GM12874 (cell line): ENCODE data around the gene RABIF.

Experiments used
- CTCF ChIP-seq: IDR thresholded peaks from 2 replicates; pipeline ENCODE4 v1.5.1; 2011; ENCODE audit warnings: low read depth, mild to moderate bottlenecking, control low read depth, low read length, moderate library complexity; ENCODE audit not compliant: insufficient read depth

RABIF gene

GRCh38 chr1:202888221-202888530 lies 773 bp downstream of the RABIF start:
- no peak for TF ChIP-seq CTCF

GRCh38 chr1:202880961-202881460 lies 7.9 kb downstream of the RABIF start:
- TF ChIP-seq CTCF = no peak

GRCh38 chr1:202880062-202880461 lies 8.9 kb downstream of the RABIF start:
- TF ChIP-seq CTCF = no peak

- TF ChIP-seq CTCF = no peak
These were observed 9.8 kb downstream of the RABIF start for GRCh38 chr1:202879128-202879527.

- no peak for TF ChIP-seq CTCF
These were observed 15.9 kb downstream of the RABIF start for GRCh38 chr1:202873026-202873425.

- TF ChIP-seq CTCF = no peak
These were observed 17.6 kb downstream of the RABIF start for GRCh38 chr1:202871367-202871766.

- no peak for TF ChIP-seq CTCF
These were observed 26.0 kb downstream of the RABIF start for GRCh38 chr1:202862679-202863560.
